Measurements from ENCODE around the gene JUN. TPM values are rescaled to one million over a fixed set of nuclear protein-coding genes. Genes with fewer than 3 reads are reported as not detected.

Gene JUN
- total RNA-seq, 1 donor from 2014 or later, result 201 TPM

GRCh38 chr1:58784758-58785441, 1.1 kb upstream of the JUN start:
- DNase-seq (ENCODE audit: extremely low read depth, low read depth, low spot score), result no peak

GRCh38 chr1:58783090-58783992, 506 bp downstream of the JUN start:
- no peak for DNase-seq (ENCODE audit: extremely low read depth, low read depth, low spot score)

- no peak for DNase-seq (ENCODE audit: extremely low read depth, low read depth, low spot score)
Measured at GRCh38 chr1:58782178-58783089, 1.4 kb downstream of the JUN start.

- no peak for DNase-seq (ENCODE audit: extremely low read depth, low read depth, low spot score)
Measured at GRCh38 chr1:58781541-58782177, 2.2 kb downstream of the JUN start.

- no peak for DNase-seq (ENCODE audit: extremely low read depth, low read depth, low spot score)
Measured at GRCh38 chr1:58780836-58781452, 2.9 kb downstream of the JUN start.

- DNase-seq (ENCODE audit: extremely low read depth, low read depth, low spot score), result no peak
Measured at GRCh38 chr1:58780411-58780810, 3.4 kb downstream of the JUN start.

GRCh38 chr1:58779801-58780382, 4.0 kb downstream of the JUN start:
- DNase-seq (ENCODE audit: extremely low read depth, low read depth, low spot score), result no peak

- no peak for DNase-seq (ENCODE audit: extremely low read depth, low read depth, low spot score)
Measured at GRCh38 chr1:58779059-58779754, 4.6 kb downstream of the JUN start.

- no peak for DNase-seq (ENCODE audit: extremely low read depth, low read depth, low spot score)
Measured at GRCh38 chr1:58778385-58779000, 5.4 kb downstream of the JUN start.

GRCh38 chr1:58774027-58774426, 9.8 kb downstream of the JUN start:
- no peak for DNase-seq (ENCODE audit: extremely low read depth, low read depth, low spot score)

GRCh38 chr1:58773406-58773840, 10.4 kb downstream of the JUN start:
- no peak for DNase-seq (ENCODE audit: extremely low read depth, low read depth, low spot score)

GRCh38 chr1:58769809-58770320, 14.0 kb downstream of the JUN start:
- no peak for DNase-seq (ENCODE audit: extremely low read depth, low read depth, low spot score)

GRCh38 chr1:58768971-58769808, 14.7 kb downstream of the JUN start:
- no peak for DNase-seq (ENCODE audit: extremely low read depth, low read depth, low spot score)

GRCh38 chr1:58768191-58768731, 15.6 kb downstream of the JUN start:
- no peak for DNase-seq (ENCODE audit: extremely low read depth, low read depth, low spot score)

GRCh38 chr1:58767143-58767542, 16.7 kb downstream of the JUN start:
- no peak for DNase-seq (ENCODE audit: extremely low read depth, low read depth, low spot score)

GRCh38 chr1:58765441-58765840, 18.4 kb downstream of the JUN start:
- no peak for DNase-seq (ENCODE audit: extremely low read depth, low read depth, low spot score)

GRCh38 chr1:58765006-58765405, 18.8 kb downstream of the JUN start:
- DNase-seq (ENCODE audit: extremely low read depth, low read depth, low spot score), result no peak

Measured in glomerular endothelial cell (primary cell).